ENCODE measurements around the gene CAMK1.

The CAMK1 gene

GRCh38 chr3:9730657-9731205 is 39.0 kb downstream of the CAMK1 start:
- no peaks in the 10 kb centered on the region for H3K27me3 ChIP-seq (replicated peaks)
- H3K36me3 ChIP-seq (replicated peaks): peaks cover 10% of the 10 kb centered on the region
- TF ChIP-seq, protein P1, sequence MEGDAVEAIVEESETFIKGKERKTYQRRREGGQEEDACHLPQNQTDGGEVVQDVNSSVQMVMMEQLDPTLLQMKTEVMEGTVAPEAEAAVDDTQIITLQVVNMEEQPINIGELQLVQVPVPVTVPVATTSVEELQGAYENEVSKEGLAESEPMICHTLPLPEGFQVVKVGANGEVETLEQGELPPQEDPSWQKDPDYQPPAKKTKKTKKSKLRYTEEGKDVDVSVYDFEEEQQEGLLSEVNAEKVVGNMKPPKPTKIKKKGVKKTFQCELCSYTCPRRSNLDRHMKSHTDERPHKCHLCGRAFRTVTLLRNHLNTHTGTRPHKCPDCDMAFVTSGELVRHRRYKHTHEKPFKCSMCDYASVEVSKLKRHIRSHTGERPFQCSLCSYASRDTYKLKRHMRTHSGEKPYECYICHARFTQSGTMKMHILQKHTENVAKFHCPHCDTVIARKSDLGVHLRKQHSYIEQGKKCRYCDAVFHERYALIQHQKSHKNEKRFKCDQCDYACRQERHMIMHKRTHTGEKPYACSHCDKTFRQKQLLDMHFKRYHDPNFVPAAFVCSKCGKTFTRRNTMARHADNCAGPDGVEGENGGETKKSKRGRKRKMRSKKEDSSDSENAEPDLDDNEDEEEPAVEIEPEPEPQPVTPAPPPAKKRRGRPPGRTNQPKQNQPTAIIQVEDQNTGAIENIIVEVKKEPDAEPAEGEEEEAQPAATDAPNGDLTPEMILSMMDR (IDR thresholded peaks at IDR 0.05; ENCODE audit: low read depth, low read length, missing control alignments): no peak
- peak overlapping the region; percentile 58 for H3K4me3 ChIP-seq (ENCODE audit: low read depth, low read length)
- H3K27ac ChIP-seq: peak overlapping the region; percentile 48
- in situ Hi-C loops (cut with HindIII; ENCODE audit: low pct_ligation_motif_present, low sequenced_read_pairs): no loop called here
- no peak for DNase-seq

- H3K27me3 ChIP-seq (replicated peaks): no peaks in the 10 kb centered on the region
- TF ChIP-seq, protein P1 (IDR thresholded peaks at IDR 0.05; ENCODE audit: low read depth, low read length, missing control alignments): no peak
- no peak for DNase-seq
- no peak overlapping the region for H3K4me3 ChIP-seq (ENCODE audit: low read depth, low read length)
- H3K27ac ChIP-seq: no peak overlapping the region
- in situ Hi-C loops (cut with HindIII; ENCODE audit: low pct_ligation_motif_present, low sequenced_read_pairs): no loop called here
- peaks cover 3% of the 10 kb centered on the region for H3K36me3 ChIP-seq (replicated peaks)
These were observed 40.3 kb downstream of the CAMK1 start for GRCh38 chr3:9729419-9729818.

- no peak overlapping the region for H3K27ac ChIP-seq
- no peak overlapping the region for H3K4me3 ChIP-seq (ENCODE audit: low read depth, low read length)
- no peaks in the 10 kb centered on the region for H3K36me3 ChIP-seq (replicated peaks)
- in situ Hi-C loops (cut with HindIII; ENCODE audit: low pct_ligation_motif_present, low sequenced_read_pairs): no loop called here
- no peak for DNase-seq
- no peaks in the 10 kb centered on the region for H3K27me3 ChIP-seq (replicated peaks)
- TF ChIP-seq, protein P1 (IDR thresholded peaks at IDR 0.05; ENCODE audit: low read depth, low read length, missing control alignments): no peak
These were observed 42.0 kb downstream of the CAMK1 start for GRCh38 chr3:9727743-9728142.

- TF ChIP-seq, protein P1 (IDR thresholded peaks at IDR 0.05; ENCODE audit: low read depth, low read length, missing control alignments): peak; percentile 50
- H3K27me3 ChIP-seq (replicated peaks): no peaks in the 10 kb centered on the region
- no peak overlapping the region for H3K27ac ChIP-seq
- DNase-seq: no peak
- in situ Hi-C loops (cut with HindIII; ENCODE audit: low pct_ligation_motif_present, low sequenced_read_pairs): no loop called here
- H3K4me3 ChIP-seq (ENCODE audit: low read depth, low read length): no peak overlapping the region
- H3K36me3 ChIP-seq (replicated peaks): no peaks in the 10 kb centered on the region
These were observed 42.6 kb downstream of the CAMK1 start for GRCh38 chr3:9727041-9727595.

DNA sequence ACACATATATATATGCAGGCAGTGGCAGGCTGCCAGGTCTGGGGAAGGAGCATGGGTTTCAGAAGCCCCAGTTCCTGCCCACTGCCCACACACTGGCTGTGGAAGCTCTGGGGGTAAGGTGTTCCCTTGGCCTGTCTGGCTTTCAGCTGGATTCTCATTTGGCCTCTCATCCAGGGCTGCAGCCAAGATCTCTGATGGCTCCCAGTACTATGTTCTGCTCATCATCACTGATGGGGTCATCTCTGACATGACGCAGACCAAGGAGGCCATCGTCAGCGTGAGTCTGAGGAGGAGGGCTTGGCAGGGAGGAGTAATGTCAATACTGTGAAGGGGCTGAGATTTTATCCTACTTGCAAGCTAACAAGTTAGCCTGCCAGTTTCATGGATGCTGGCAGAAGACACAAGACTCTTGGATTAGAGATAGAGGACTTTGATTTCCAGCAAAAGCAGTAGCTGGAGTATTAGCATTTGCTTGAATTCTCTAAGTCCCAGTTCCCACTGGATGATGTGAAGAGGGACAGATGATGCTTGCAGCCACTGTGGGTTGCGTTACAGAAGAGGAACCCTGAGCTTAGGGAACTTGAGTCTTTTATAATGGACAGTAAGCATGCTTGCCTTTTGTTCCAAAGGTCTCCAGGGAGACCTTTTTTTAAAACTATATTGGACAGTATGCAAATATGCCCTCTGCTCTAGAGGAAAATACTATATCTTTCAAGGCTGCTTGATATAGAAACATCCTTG is 43.8 kb downstream of the CAMK1 start:
- Histone ChIP-seq H3K4me3 (ENCODE audit: low read depth, low read length) (no peak overlapping the region), H3K36me3 (replicated peaks) (no peaks in the 10 kb centered on the region), H3K27me3 (replicated peaks) (peaks cover 3% of the 10 kb centered on the region), H3K27ac (no peak overlapping the region)
- TF ChIP-seq, protein P1 (IDR thresholded peaks at IDR 0.05; ENCODE audit: low read depth, low read length, missing control alignments): no peak
- in situ Hi-C loops (cut with HindIII; ENCODE audit: low pct_ligation_motif_present, low sequenced_read_pairs): no loop called here
- no peak for DNase-seq
